SK-N-SH (cell line): Measurements from ENCODE around the gene PLCB1. TPM values are rescaled to one million over a fixed set of nuclear protein-coding genes. Genes with fewer than 3 reads are reported as not detected.

ENCODE experiments used
- CTCF ChIA-PET: fragments of 300-600, 350-600 bp; formaldehyde crosslinking; extraction: SDS; loops from one replicate; lab custom pipeline; 2021; lab: Yijun Ruan, JAX
- POLR2A ChIA-PET: fragments of 350-600 bp; sonication (Branson Sonifier 250); formaldehyde crosslinking; extraction: SDS; loops from one replicate; lab custom pipeline; 2020; ENCODE audit warnings: antibody characterized with exemption, inconsistent platforms; lab: Yijun Ruan, JAX
- DNase-seq: peaks from one replicate; pipeline ENCODE4 v3.0.0; 2012
- H2AFZ ChIP-seq: fragments of 200-600 bp; sonication (generic); 2 replicates; pipeline ENCODE4 v1.8.1; 2016; ENCODE audit warnings: antibody characterized with exemption, mild to moderate bottlenecking, low read depth
- H3F3A ChIP-seq: fragments of 200-600 bp; sonication (generic); replicated peaks from 2 replicates; pipeline ENCODE3; 2016; ENCODE audit warnings: antibody characterized with exemption, mild to moderate bottlenecking; ENCODE audit not compliant: insufficient read depth
- H3K27ac ChIP-seq, 2 experiments: fragments of 200-500 bp in 1 of 2; fragments of 200-600 bp in 1 of 2; sonication (Bioruptor generic) in 1 of 2; sonication (generic), shearing (Covaris generic) in 1 of 2; 2 replicates each; pipeline versions ENCODE4 v1.5.1 to v1.6.1; 2014 to 2016; ENCODE audit warnings: low read depth in 2 of 2, inconsistent platforms in 1 of 2, low read length in 1 of 2, mild to moderate bottlenecking in 1 of 2, mixed read lengths in 1 of 2
- H3K27me3 ChIP-seq: fragments of 200-600 bp; sonication (generic), shearing (Covaris generic); 2 replicates; pipeline ENCODE4 v1.6.1; 2016; ENCODE audit warnings: mixed run types; ENCODE audit not compliant: insufficient read depth
- H3K36me3 ChIP-seq, 2 experiments: fragments of 200-500 bp in 1 of 2; fragments of 200-600 bp in 1 of 2; sonication (Bioruptor generic) in 1 of 2; sonication (generic) in 1 of 2; replicated peaks in 1 of 2; 2 replicates each; pipeline versions ENCODE3 to v1.5.1; 2014 to 2016; ENCODE audit warnings: low read length in 1 of 2, mild to moderate bottlenecking in 1 of 2; ENCODE audit not compliant: insufficient read depth in 2 of 2, control insufficient read depth in 1 of 2
- H3K4me1 ChIP-seq, 2 experiments: fragments of 200-500 bp in 1 of 2; fragments of 200-600 bp in 1 of 2; sonication (Bioruptor generic) in 1 of 2; sonication (generic), shearing (Covaris generic) in 1 of 2; 2 replicates each; pipeline versions ENCODE4 v1.5.1 to v1.6.1; 2014 to 2016; ENCODE audit warnings: low read depth in 1 of 2, low read length in 1 of 2, mixed run types in 1 of 2; ENCODE audit not compliant: insufficient read depth in 2 of 2, control insufficient read depth in 1 of 2
- H3K4me2 ChIP-seq: fragments of 200-600 bp; sonication (generic), shearing (Covaris generic); 2 replicates; pipeline ENCODE4 v1.6.1; 2017; ENCODE audit warnings: mixed run types
- H3K4me3 ChIP-seq, 2 experiments: fragments of 200-500 bp in 1 of 2; fragments of 200-600 bp in 1 of 2; sonication (Bioruptor generic) in 1 of 2; sonication (generic), shearing (Covaris generic) in 1 of 2; 2 replicates each; pipeline versions ENCODE4 v1.5.1 to v1.8.1; 2014 to 2016; ENCODE audit warnings: low read depth in 2 of 2, inconsistent platforms in 1 of 2, low read length in 1 of 2, mild to moderate bottlenecking in 1 of 2, mixed read lengths in 1 of 2, moderate library complexity in 1 of 2
- H3K79me2 ChIP-seq: fragments of 200-600 bp; sonication (generic); 2 replicates; pipeline ENCODE4 v1.8.1; 2017; ENCODE audit warnings: mild to moderate bottlenecking; ENCODE audit not compliant: insufficient read depth
- H3K9ac ChIP-seq: fragments of 200-600 bp; sonication (generic); 2 replicates; pipeline ENCODE4 v1.6.1; 2017; ENCODE audit warnings: mixed run types
- H3K9me2 ChIP-seq: fragments of 200-600 bp; sonication (generic); 2 replicates; pipeline ENCODE4 v1.6.1; 2017; ENCODE audit warnings: mixed run types
- H3K9me3 ChIP-seq: fragments of 200-600 bp; sonication (generic); 2 replicates; pipeline ENCODE4 v1.6.1; 2017; ENCODE audit warnings: mixed run types, mild to moderate bottlenecking, moderate library complexity
- H4K20me1 ChIP-seq: fragments of 200-600 bp; sonication (generic); 2 replicates; pipeline ENCODE4 v1.6.1; 2017; ENCODE audit warnings: mild to moderate bottlenecking, mixed run types; ENCODE audit not compliant: insufficient read depth
- EP300 ChIP-seq, 2 experiments: IDR thresholded peaks; 2 replicates each; pipeline versions ENCODE4 v1.4.0 to v1.6.1; 2012; ENCODE audit warnings: borderline replicate concordance in 1 of 2, low read depth in 1 of 2, low read length in 1 of 2
- FOSL2 ChIP-seq: IDR thresholded peaks from 2 replicates; pipeline ENCODE4 v1.4.0; 2012; ENCODE audit warnings: low read depth, mild to moderate bottlenecking, moderate library complexity, borderline replicate concordance
- FOXJ3 ChIP-seq: sonication (generic); formaldehyde crosslinking; IDR thresholded peaks from 2 replicates; pipeline ENCODE4 v1.5.1; 2020; ENCODE audit warnings: mild to moderate bottlenecking, missing genetic modification reagents
- FOXM1 ChIP-seq: IDR thresholded peaks from 2 replicates; pipeline ENCODE4 v1.4.0; 2012; ENCODE audit warnings: low read depth, mild to moderate bottlenecking
- GABPA ChIP-seq: IDR thresholded peaks from 2 replicates; pipeline ENCODE4 v1.4.0; 2012; ENCODE audit warnings: low read depth, mild to moderate bottlenecking
- GATA2 ChIP-seq: sonication (generic); formaldehyde crosslinking; IDR thresholded peaks from 2 replicates; pipeline ENCODE4 v1.5.0; 2020; ENCODE audit warnings: mild to moderate bottlenecking, missing genetic modification reagents
- JUND ChIP-seq: IDR thresholded peaks from 2 replicates; pipeline ENCODE4 v1.4.0; 2012
- NRF1 ChIP-seq: IDR thresholded peaks from 2 replicates; pipeline ENCODE4 v1.6.1; 2012; ENCODE audit warnings: low read depth, mild to moderate bottlenecking, low read length
- RAD21 ChIP-seq: IDR thresholded peaks from 2 replicates; pipeline ENCODE4 v1.6.1; 2012; ENCODE audit warnings: mild to moderate bottlenecking, low read length
- RCOR1 ChIP-seq: fragments of 150-350 bp; IDR thresholded peaks from 2 replicates; pipeline ENCODE4 v1.6.1; 2017; ENCODE audit warnings: antibody characterized with exemption, low read length
- RFX5 ChIP-seq: IDR thresholded peaks from 2 replicates; pipeline ENCODE4 v1.6.1; 2012; ENCODE audit warnings: mild to moderate bottlenecking, improper control_type of control experiment, low read length
- RXRA ChIP-seq: IDR thresholded peaks from 2 replicates; pipeline ENCODE4 v1.4.0; 2012; ENCODE audit warnings: low read depth, mild to moderate bottlenecking, borderline replicate concordance
- SIN3A ChIP-seq: IDR thresholded peaks from 2 replicates; pipeline ENCODE4 v1.6.1; 2012; ENCODE audit warnings: low read depth, mild to moderate bottlenecking, low read length, moderate library complexity, borderline replicate concordance
- SMC3 ChIP-seq: IDR thresholded peaks from 2 replicates; pipeline ENCODE4 v1.6.1; 2012; ENCODE audit warnings: low read depth, low read length, improper control_type of control experiment
- TAF1 ChIP-seq: IDR thresholded peaks from 2 replicates; pipeline ENCODE4 v1.6.1; 2012; ENCODE audit warnings: low read depth, mild to moderate bottlenecking, low read length, moderate library complexity, borderline replicate concordance
- TCF12 ChIP-seq: IDR thresholded peaks from 2 replicates; pipeline ENCODE4 v1.4.0; 2012
- TEAD4 ChIP-seq: IDR thresholded peaks from 2 replicates; pipeline ENCODE4 v1.4.0; 2012; ENCODE audit warnings: mild to moderate bottlenecking, borderline replicate concordance; ENCODE audit not compliant: insufficient read depth
- USF1 ChIP-seq: IDR thresholded peaks from 2 replicates; pipeline ENCODE4 v1.4.0; 2012; ENCODE audit warnings: low read depth, borderline replicate concordance
- YY1 ChIP-seq: IDR thresholded peaks from 2 replicates; pipeline ENCODE4 v1.4.0; 2012; ENCODE audit warnings: low read depth, mild to moderate bottlenecking
- polyA plus RNA-seq, 3 experiments: library from polyadenylated mRNA; depleted of rRNA; stranded (reverse); fragments of >200 nt; gene quantifications; 2 replicates each; pipeline ENCODE4 v1.2.3, GENCODE V29; 2012
- TF ChIP-seq, protein P1 (sequence below): IDR thresholded peaks from 2 replicates; pipeline ENCODE4 v1.6.1; 2012; ENCODE audit warnings: mild to moderate bottlenecking, low read depth, low read length, moderate library complexity
- TF ChIP-seq, protein P2 (sequence below): IDR thresholded peaks from 2 replicates; pipeline ENCODE4; 2012
- TF ChIP-seq, protein P3 (sequence below): fragments of 150-350 bp; IDR thresholded peaks from 2 replicates; pipeline ENCODE4 v1.6.1; 2017; ENCODE audit warnings: antibody characterized with exemption, low read length, low read depth, borderline replicate concordance
- TF ChIP-seq, protein P4 (sequence below): IDR thresholded peaks from 2 replicates; pipeline ENCODE4 v1.4.0; 2012; ENCODE audit warnings: low read depth

PLCB1 gene
- polyA plus RNA-seq, 1 of the 3 experiments (the other 2 are of a cell fraction), result 10.5 TPM

DNA sequence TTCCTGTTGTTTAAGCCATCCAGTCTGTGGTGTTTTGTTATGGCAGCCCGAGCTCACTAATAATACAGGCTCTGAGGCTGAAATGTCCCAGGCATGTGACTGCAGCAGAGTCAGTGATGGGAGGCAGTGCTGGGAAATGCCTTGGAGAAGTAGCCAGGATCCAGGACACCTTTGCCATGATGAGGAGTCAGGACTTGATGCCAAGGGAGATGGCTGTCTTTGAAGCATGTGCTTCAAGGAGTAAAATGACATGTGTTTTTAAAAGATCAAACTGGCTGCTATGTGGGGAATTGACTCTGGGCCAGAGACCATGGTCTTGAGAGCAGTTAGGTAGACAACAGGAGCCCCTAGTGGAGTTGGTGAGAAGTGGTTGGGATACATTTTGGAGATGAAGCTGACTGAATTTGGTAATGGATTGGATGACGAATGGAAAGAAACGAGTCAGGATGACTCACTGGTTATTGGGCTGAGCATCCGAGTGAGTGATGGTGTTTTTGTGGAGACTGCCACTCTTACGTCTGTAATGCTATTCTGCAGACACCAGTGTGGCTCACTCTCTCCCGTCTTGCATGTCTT is 322.2 kb downstream of the PLCB1 start (continued):
- TF ChIP-seq, protein P1, sequence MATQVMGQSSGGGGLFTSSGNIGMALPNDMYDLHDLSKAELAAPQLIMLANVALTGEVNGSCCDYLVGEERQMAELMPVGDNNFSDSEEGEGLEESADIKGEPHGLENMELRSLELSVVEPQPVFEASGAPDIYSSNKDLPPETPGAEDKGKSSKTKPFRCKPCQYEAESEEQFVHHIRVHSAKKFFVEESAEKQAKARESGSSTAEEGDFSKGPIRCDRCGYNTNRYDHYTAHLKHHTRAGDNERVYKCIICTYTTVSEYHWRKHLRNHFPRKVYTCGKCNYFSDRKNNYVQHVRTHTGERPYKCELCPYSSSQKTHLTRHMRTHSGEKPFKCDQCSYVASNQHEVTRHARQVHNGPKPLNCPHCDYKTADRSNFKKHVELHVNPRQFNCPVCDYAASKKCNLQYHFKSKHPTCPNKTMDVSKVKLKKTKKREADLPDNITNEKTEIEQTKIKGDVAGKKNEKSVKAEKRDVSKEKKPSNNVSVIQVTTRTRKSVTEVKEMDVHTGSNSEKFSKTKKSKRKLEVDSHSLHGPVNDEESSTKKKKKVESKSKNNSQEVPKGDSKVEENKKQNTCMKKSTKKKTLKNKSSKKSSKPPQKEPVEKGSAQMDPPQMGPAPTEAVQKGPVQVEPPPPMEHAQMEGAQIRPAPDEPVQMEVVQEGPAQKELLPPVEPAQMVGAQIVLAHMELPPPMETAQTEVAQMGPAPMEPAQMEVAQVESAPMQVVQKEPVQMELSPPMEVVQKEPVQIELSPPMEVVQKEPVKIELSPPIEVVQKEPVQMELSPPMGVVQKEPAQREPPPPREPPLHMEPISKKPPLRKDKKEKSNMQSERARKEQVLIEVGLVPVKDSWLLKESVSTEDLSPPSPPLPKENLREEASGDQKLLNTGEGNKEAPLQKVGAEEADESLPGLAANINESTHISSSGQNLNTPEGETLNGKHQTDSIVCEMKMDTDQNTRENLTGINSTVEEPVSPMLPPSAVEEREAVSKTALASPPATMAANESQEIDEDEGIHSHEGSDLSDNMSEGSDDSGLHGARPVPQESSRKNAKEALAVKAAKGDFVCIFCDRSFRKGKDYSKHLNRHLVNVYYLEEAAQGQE, result no peak
- TF ChIP-seq RAD21 (peak; percentile 64), SMC3 (peak; percentile 53), GABPA (no peak), TCF12 (peak; percentile 85), RFX5 (no peak), YY1 (peak; percentile 32; the same call in 1 of the 2 replicates), JUND (peak; percentile 81), FOXJ3 (CRISPR knock-in tag) (no peak), USF1 (no peak), NRF1 (no peak), RCOR1 (no peak), RXRA (no peak; the same call in 1 of the 2 replicates)

DNA sequence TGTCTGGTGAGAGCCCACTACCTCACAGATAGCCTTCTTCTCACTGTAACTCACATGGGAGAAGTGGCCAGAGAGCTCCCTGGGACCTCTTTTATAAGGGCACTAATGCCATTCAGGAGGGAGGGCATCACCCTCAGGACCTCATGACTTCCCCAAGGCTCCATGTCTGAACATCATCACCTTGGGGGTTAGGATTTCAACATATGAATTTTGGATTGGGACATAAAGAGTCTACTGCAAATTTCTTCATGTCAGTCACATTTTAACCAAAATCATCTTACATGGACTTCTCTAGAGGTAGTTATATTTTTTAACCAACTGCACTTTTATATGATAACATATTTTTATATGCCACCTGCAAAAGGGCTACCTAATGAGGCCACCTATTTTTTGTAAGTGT is 324.7 kb downstream of the PLCB1 start:
- Histone ChIP-seq H3K4me1 (0 out of 4 replicates have a peak, but pooled peaks cover 0 to 5% of the 10 kb centered on the region in 2 experiments), H3K79me2 (peaks cover 4% of the 10 kb centered on the region; the same call in 1 of the 2 replicates), H4K20me1 (no peaks in the 10 kb centered on the region), H3F3A (peaks cover 15% of the 10 kb centered on the region), H3K4me3 (no peak overlapping the region), H3K9me2 (no peaks in the 10 kb centered on the region), H3K27me3 (no peaks in the 10 kb centered on the region), H2AFZ (no peak overlapping the region), H3K36me3 (peaks cover 0 to 3% of the 10 kb centered on the region in 2 experiments), H3K4me2 (no peak overlapping the region), H3K9ac (no peak overlapping the region), H3K9me3 (no peaks in the 10 kb centered on the region), H3K27ac (no peak overlapping the region)
- ChIA-PET CTCF (no interaction called here), POLR2A (no interaction called here)
- no peak for DNase-seq
- TF ChIP-seq EP300 (IDR thresholded peaks at IDR 0.05; ENCODE audit: borderline replicate concordance in 1 of 2, low read depth in 1 of 2, low read length in 1 of 2), result no peak
- TF ChIP-seq SMC3, result no peak
- TF ChIP-seq SIN3A, result no peak
- TF ChIP-seq, protein P2, sequence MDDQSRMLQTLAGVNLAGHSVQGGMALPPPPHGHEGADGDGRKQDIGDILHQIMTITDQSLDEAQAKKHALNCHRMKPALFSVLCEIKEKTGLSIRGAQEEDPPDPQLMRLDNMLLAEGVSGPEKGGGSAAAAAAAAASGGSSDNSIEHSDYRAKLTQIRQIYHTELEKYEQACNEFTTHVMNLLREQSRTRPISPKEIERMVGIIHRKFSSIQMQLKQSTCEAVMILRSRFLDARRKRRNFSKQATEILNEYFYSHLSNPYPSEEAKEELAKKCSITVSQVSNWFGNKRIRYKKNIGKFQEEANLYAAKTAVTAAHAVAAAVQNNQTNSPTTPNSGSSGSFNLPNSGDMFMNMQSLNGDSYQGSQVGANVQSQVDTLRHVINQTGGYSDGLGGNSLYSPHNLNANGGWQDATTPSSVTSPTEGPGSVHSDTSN, result no peak
- no peak for TF ChIP-seq GATA2 (CRISPR knock-in tag)
- TF ChIP-seq FOSL2, result no peak
- TF ChIP-seq JUND, result no peak
- TF ChIP-seq RFX5, result no peak
- TF ChIP-seq TEAD4, result no peak
- TF ChIP-seq, protein P3, sequence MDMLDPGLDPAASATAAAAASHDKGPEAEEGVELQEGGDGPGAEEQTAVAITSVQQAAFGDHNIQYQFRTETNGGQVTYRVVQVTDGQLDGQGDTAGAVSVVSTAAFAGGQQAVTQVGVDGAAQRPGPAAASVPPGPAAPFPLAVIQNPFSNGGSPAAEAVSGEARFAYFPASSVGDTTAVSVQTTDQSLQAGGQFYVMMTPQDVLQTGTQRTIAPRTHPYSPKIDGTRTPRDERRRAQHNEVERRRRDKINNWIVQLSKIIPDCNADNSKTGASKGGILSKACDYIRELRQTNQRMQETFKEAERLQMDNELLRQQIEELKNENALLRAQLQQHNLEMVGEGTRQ, result no peak
- no peak for TF ChIP-seq RAD21
- TF ChIP-seq FOXM1, result no peak
- TF ChIP-seq, protein P4, sequence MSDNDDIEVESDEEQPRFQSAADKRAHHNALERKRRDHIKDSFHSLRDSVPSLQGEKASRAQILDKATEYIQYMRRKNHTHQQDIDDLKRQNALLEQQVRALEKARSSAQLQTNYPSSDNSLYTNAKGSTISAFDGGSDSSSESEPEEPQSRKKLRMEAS, result no peak
- TF ChIP-seq TAF1, result no peak
